Activated T-helper 1 cell treated with anti-CD3 and anti-CD28 coated beads, Interleukin-12 subunit alpha, Interleukin-12 subunit beta, Interleukin-2, Interleukin-4 antibody, amounts not matched to agents 30 ng/mL and 10 ng/mL and 1 ng/mL, durations not matched to agents 14 hours and 24 hours and 36 hours (primary cell): Measurements from ENCODE around the gene LHFPL3. TPM values are rescaled to one million over a fixed set of nuclear protein-coding genes. Genes with fewer than 3 reads are reported as not detected.

Source experiments
- DNase-seq: peaks from one replicate; pipeline ENCODE4 v3.0.0; 2021; ENCODE audit warnings: low spot score
- H3K27ac Mint-ChIP-seq: one replicate; pipeline ENCODE4 v1.8.0; 2021; ENCODE audit warnings: mild to moderate bottlenecking, mixed read lengths
- H3K27me3 Mint-ChIP-seq: one replicate; pipeline ENCODE4 v1.8.0; 2022; ENCODE audit warnings: mild to moderate bottlenecking, moderate library complexity, mixed read lengths; ENCODE audit not compliant: insufficient read depth
- H3K36me3 Mint-ChIP-seq: one replicate; pipeline ENCODE4 v1.8.0; 2021; ENCODE audit warnings: low read depth, mixed read lengths
- H3K4me1 Mint-ChIP-seq: one replicate; pipeline ENCODE4 v1.8.0; 2021; ENCODE audit warnings: low read depth, mixed read lengths
- H3K4me3 Mint-ChIP-seq: one replicate; pipeline ENCODE4 v1.8.0; 2021; ENCODE audit warnings: mild to moderate bottlenecking, moderate library complexity, mixed read lengths
- H3K9me3 Mint-ChIP-seq: one replicate; pipeline ENCODE4 v1.8.0; 2021; ENCODE audit warnings: mixed read lengths
- intact Hi-C: fragments of 100-400 bp; cut with micrococcal nuclease; formaldehyde crosslinking; loops from one replicate; pipeline ENCODE4 v1.15.1; 2024
- total RNA-seq: library from RNA; stranded (reverse); gene quantifications from 2 replicates; pipeline ENCODE4 v1.2.3, GENCODE V29; 2022

Gene LHFPL3
- total RNA-seq, 1 donor from 2014 or later = not detected

- no peaks in the 10 kb centered on the region for H3K36me3 Mint-ChIP-seq
- H3K27ac Mint-ChIP-seq = no peak overlapping the region
- no peaks in the 10 kb centered on the region for H3K4me1 Mint-ChIP-seq
- no peaks in the 10 kb centered on the region for H3K9me3 Mint-ChIP-seq
- no peak for DNase-seq
- intact Hi-C loops = no loop called here
- peaks cover 9% of the 10 kb centered on the region for H3K27me3 Mint-ChIP-seq
- no peak overlapping the region for H3K4me3 Mint-ChIP-seq
Measured at GRCh38 chr7:104650991-104651640, 322.7 kb downstream of the LHFPL3 start.

DNA sequence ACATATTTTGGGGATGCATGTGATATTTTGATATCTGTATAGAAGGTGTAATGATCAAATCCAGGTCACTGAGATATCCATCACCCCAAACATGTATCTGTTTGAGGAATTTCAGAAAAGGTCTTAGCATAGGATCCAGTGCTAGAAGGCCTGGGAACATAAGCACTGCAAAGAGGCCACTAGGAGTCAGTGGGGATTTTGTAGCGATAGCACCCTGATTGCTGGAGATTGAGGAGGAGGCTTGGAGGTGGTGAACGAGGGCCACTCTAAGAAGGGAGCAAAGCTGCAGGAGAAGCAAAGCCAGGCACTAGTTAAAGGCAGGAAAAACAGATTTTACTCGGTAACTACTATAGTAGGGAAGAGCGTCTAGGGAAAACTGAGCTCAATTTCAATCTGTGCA lies 324.0 kb downstream of the LHFPL3 start:
- no peaks in the 10 kb centered on the region for H3K36me3 Mint-ChIP-seq
- intact Hi-C loops = no loop called here
- no peak for DNase-seq
- H3K4me1 Mint-ChIP-seq = no peaks in the 10 kb centered on the region
- no peaks in the 10 kb centered on the region for H3K9me3 Mint-ChIP-seq
- H3K4me3 Mint-ChIP-seq = no peak overlapping the region
- no peak overlapping the region for H3K27ac Mint-ChIP-seq
- H3K27me3 Mint-ChIP-seq = peaks cover 9% of the 10 kb centered on the region

DNA sequence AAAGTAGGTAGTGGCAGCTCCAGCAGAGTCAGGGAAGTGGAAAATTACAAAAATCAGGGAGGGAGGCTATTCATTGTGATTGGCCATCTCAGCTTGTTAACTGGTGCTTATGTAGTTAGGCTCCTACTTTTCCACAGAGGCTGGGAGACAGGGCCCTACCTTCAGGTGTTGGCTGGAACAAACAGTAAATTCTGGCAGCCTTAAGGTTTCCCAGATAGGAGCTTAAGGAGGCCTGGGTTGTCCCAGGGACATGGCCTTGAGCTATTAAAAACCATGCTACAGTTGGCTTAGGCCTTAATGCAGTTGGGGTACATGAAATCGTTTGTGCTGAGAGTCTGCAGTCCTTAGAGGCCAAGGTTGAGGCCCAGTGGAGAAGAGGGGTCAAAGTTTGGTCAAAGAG lies 324.5 kb downstream of the LHFPL3 start:
- Mint-ChIP-seq H3K4me3 (no peak overlapping the region), H3K27ac (no peak overlapping the region)

DNA sequence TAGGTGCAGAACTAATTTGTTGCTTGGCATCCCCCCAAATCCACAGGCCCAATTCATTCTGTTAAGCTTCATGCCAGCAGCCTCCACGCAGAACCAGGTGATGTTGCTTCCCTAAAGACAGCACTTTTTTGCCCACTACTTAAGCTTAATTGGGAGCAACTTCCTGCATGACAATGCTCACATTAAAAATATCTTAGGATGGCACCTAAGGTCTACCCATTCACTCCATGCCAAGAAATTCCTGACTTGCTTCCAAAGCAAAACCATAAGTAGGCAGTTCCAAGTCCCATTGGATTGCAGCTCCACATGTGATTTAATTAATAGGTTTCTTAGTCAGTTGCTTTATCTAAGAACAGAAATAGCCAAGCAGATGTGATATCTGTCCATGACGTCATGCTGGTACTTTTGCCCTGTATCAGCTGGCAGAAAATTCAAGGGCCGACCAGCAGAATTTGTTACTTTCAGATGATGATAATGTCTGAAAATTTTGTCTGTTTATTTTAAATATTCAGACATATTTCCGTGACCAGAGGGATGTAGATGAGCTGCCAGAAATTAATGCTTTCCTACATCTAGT lies 325.5 kb downstream of the LHFPL3 start:
- H3K27me3 Mint-ChIP-seq = peaks cover 9% of the 10 kb centered on the region
- H3K4me1 Mint-ChIP-seq = no peaks in the 10 kb centered on the region
- no peak for DNase-seq
- intact Hi-C loops = no loop called here
- H3K36me3 Mint-ChIP-seq = no peaks in the 10 kb centered on the region
- H3K27ac Mint-ChIP-seq = no peak overlapping the region
- no peaks in the 10 kb centered on the region for H3K9me3 Mint-ChIP-seq
- H3K4me3 Mint-ChIP-seq = no peak overlapping the region

More for the DNA sequence above, 324.5 kb downstream of the LHFPL3 start:
- Mint-ChIP-seq H3K36me3 (no peaks in the 10 kb centered on the region), H3K27me3 (peaks cover 9% of the 10 kb centered on the region), H3K4me1 (no peaks in the 10 kb centered on the region), H3K9me3 (no peaks in the 10 kb centered on the region)
- intact Hi-C loops = no loop called here
- DNase-seq = no peak

GRCh38 chr7:104655592-104655991 lies 327.2 kb downstream of the LHFPL3 start:
- no peak for DNase-seq
- Mint-ChIP-seq H3K4me3 (no peak overlapping the region), H3K9me3 (no peaks in the 10 kb centered on the region), H3K27ac (no peak overlapping the region), H3K27me3 (peaks cover 5% of the 10 kb centered on the region), H3K4me1 (no peaks in the 10 kb centered on the region), H3K36me3 (no peaks in the 10 kb centered on the region)
- intact Hi-C loops = no loop called here

GRCh38 chr7:104656467-104656866 lies 328.1 kb downstream of the LHFPL3 start:
- no peak overlapping the region for H3K27ac Mint-ChIP-seq
- H3K36me3 Mint-ChIP-seq = no peaks in the 10 kb centered on the region
- H3K4me1 Mint-ChIP-seq = no peaks in the 10 kb centered on the region
- intact Hi-C loops = no loop called here
- no peak overlapping the region for H3K4me3 Mint-ChIP-seq
- H3K9me3 Mint-ChIP-seq = no peaks in the 10 kb centered on the region
- no peaks in the 10 kb centered on the region for H3K27me3 Mint-ChIP-seq
- DNase-seq = no peak

DNA sequence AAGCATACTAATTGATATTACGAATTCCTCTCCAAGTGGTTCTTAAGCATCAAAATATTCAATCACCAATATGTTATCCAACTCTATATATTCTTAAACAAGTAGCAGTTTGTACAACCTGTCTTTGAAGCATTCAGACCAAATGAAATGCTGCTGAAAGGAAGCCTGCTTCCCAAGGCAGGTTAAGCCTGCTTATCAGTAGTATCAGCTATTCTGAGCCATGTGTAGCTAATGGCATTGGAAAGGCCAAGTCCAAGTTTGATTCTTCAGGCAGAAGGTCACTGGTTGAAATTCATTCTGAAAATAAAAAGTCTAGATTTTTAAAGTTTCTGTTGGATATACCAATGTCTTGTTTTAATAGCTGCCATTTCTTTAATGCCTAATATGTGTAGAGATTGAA lies 328.7 kb downstream of the LHFPL3 start:
- no peak overlapping the region for H3K4me3 Mint-ChIP-seq
- no peaks in the 10 kb centered on the region for H3K27me3 Mint-ChIP-seq
- DNase-seq = no peak
- H3K27ac Mint-ChIP-seq = no peak overlapping the region
- H3K36me3 Mint-ChIP-seq = no peaks in the 10 kb centered on the region
- no peaks in the 10 kb centered on the region for H3K9me3 Mint-ChIP-seq
- intact Hi-C loops = no loop called here
- H3K4me1 Mint-ChIP-seq = no peaks in the 10 kb centered on the region

DNA sequence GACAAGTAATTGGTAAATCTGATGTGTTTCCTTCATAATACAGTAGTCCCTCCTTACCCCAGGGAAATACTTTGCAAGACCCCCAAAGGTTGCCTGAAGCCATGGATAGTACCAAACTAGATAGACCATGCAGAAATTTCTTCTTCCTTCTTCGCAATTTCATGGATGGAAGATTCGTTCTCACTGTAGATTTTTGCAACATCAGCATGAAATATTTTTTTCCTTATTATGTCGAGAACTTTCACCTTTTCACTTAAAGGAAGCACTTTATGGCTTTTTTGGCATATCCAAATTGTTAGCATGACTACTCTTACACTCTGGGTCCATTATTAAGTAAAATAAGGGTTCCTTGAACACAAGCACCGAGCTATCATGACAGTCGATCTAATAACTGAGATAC lies 333.2 kb downstream of the LHFPL3 start:
- intact Hi-C loops = no loop called here
- H3K36me3 Mint-ChIP-seq = no peaks in the 10 kb centered on the region
- no peak overlapping the region for H3K4me3 Mint-ChIP-seq
- H3K27ac Mint-ChIP-seq = no peak overlapping the region
- DNase-seq = no peak
- H3K4me1 Mint-ChIP-seq = no peaks in the 10 kb centered on the region
- no peaks in the 10 kb centered on the region for H3K27me3 Mint-ChIP-seq
- H3K9me3 Mint-ChIP-seq = no peaks in the 10 kb centered on the region

- H3K4me3 Mint-ChIP-seq = no peak overlapping the region
- no peaks in the 10 kb centered on the region for H3K36me3 Mint-ChIP-seq
- no peaks in the 10 kb centered on the region for H3K9me3 Mint-ChIP-seq
- intact Hi-C loops = no loop called here
- no peak overlapping the region for H3K27ac Mint-ChIP-seq
- DNase-seq = no peak
- H3K4me1 Mint-ChIP-seq = no peaks in the 10 kb centered on the region
- no peaks in the 10 kb centered on the region for H3K27me3 Mint-ChIP-seq
Measured at GRCh38 chr7:104664648-104665047, 336.2 kb downstream of the LHFPL3 start.

GRCh38 chr7:104677587-104677986 lies 349.2 kb downstream of the LHFPL3 start:
- DNase-seq = no peak
- intact Hi-C loops = no loop called here
- no peak overlapping the region for H3K27ac Mint-ChIP-seq
- no peaks in the 10 kb centered on the region for H3K4me1 Mint-ChIP-seq
- H3K27me3 Mint-ChIP-seq = peaks cover 8% of the 10 kb centered on the region
- H3K36me3 Mint-ChIP-seq = no peaks in the 10 kb centered on the region
- no peaks in the 10 kb centered on the region for H3K9me3 Mint-ChIP-seq
- H3K4me3 Mint-ChIP-seq = no peak overlapping the region

DNA sequence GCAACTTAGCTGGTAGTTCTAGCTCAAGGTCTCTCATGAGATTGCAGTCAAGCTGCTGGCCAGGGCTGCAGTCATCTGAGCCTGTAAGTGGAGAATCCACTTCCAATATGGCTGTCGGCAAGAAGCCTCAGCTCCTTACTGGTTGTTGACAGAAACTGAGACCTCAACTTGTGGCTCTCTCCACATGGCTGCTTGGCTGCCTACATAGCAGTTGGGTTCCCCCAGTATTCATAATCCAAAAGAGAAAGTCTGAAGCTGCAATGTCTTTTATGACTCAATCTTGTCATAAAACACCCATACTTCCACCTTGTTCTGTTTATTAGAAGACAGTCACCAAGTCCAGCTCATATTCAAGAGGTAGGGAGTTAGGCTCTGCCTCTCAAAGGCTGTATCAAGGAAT lies 350.7 kb downstream of the LHFPL3 start:
- no peaks in the 10 kb centered on the region for H3K36me3 Mint-ChIP-seq
- no peak for DNase-seq
- no peaks in the 10 kb centered on the region for H3K9me3 Mint-ChIP-seq
- no peak overlapping the region for H3K27ac Mint-ChIP-seq
- H3K4me3 Mint-ChIP-seq = no peak overlapping the region
- peaks cover 7% of the 10 kb centered on the region for H3K27me3 Mint-ChIP-seq
- H3K4me1 Mint-ChIP-seq = no peaks in the 10 kb centered on the region
- intact Hi-C loops = no loop called here

- H3K4me1 Mint-ChIP-seq = no peaks in the 10 kb centered on the region
- H3K27ac Mint-ChIP-seq = no peak overlapping the region
- H3K4me3 Mint-ChIP-seq = no peak overlapping the region
- intact Hi-C loops = no loop called here
- no peak for DNase-seq
- H3K36me3 Mint-ChIP-seq = no peaks in the 10 kb centered on the region
- no peaks in the 10 kb centered on the region for H3K9me3 Mint-ChIP-seq
- H3K27me3 Mint-ChIP-seq = no peaks in the 10 kb centered on the region
Measured at GRCh38 chr7:104686286-104686685, 357.9 kb downstream of the LHFPL3 start.

GRCh38 chr7:104694710-104695109 lies 366.3 kb downstream of the LHFPL3 start:
- H3K4me3 Mint-ChIP-seq = no peak overlapping the region
- no peak overlapping the region for H3K27ac Mint-ChIP-seq
- no peaks in the 10 kb centered on the region for H3K9me3 Mint-ChIP-seq
- intact Hi-C loops = no loop called here
- no peak for DNase-seq
- no peaks in the 10 kb centered on the region for H3K27me3 Mint-ChIP-seq
- no peaks in the 10 kb centered on the region for H3K4me1 Mint-ChIP-seq
- no peaks in the 10 kb centered on the region for H3K36me3 Mint-ChIP-seq

GRCh38 chr7:104695563-104695962 lies 367.2 kb downstream of the LHFPL3 start:
- intact Hi-C loops = no loop called here
- H3K4me3 Mint-ChIP-seq = no peak overlapping the region
- no peaks in the 10 kb centered on the region for H3K27me3 Mint-ChIP-seq
- no peak for DNase-seq
- no peaks in the 10 kb centered on the region for H3K36me3 Mint-ChIP-seq
- H3K9me3 Mint-ChIP-seq = no peaks in the 10 kb centered on the region
- no peak overlapping the region for H3K27ac Mint-ChIP-seq
- H3K4me1 Mint-ChIP-seq = no peaks in the 10 kb centered on the region
